Muscle layer of duodenum (tissue), 2 donors: ENCODE results near the gene IL17RA.
A peak's percentile ranks its signal among the peaks of the same experiment; 100 is the strongest.

Experiments
- H3K27ac ChIP-seq: one replicate; pipeline ENCODE4 v1.7.0; 2013; ENCODE audit warnings: mild to moderate bottlenecking, low read length
- H3K27me3 ChIP-seq: one replicate; pipeline ENCODE4 v1.7.0; 2013; ENCODE audit warnings: low read depth, mild to moderate bottlenecking, control low read depth, low read length
- H3K36me3 ChIP-seq, 2 donors: one replicate each; pipeline ENCODE4 v1.7.0; 2013; ENCODE audit warnings: low read length in 2 of 2, control low read depth in 1 of 2, mild to moderate bottlenecking in 1 of 2; ENCODE audit not compliant: insufficient read depth in 2 of 2, control insufficient read depth in 1 of 2
- H3K4me1 ChIP-seq, 2 donors: one replicate each; pipeline ENCODE4 v1.7.0; 2013; ENCODE audit warnings: low read length in 2 of 2, mild to moderate bottlenecking in 2 of 2, control low read depth in 1 of 2, moderate library complexity in 1 of 2; ENCODE audit not compliant: insufficient read depth in 2 of 2, control insufficient read depth in 1 of 2
- H3K4me3 ChIP-seq, 2 donors: one replicate each; pipeline ENCODE4 v1.7.0; 2013; ENCODE audit warnings: low read length in 2 of 2, low read depth in 1 of 2, mild to moderate bottlenecking in 1 of 2
- H3K9me3 ChIP-seq, 2 donors: one replicate each; pipeline ENCODE4 v1.7.0; 2013; ENCODE audit warnings: low read length in 2 of 2, control low read depth in 1 of 2, mild to moderate bottlenecking in 1 of 2; ENCODE audit not compliant: control insufficient read depth in 1 of 2
- donor health status: healthy.

IL17RA gene

DNA sequence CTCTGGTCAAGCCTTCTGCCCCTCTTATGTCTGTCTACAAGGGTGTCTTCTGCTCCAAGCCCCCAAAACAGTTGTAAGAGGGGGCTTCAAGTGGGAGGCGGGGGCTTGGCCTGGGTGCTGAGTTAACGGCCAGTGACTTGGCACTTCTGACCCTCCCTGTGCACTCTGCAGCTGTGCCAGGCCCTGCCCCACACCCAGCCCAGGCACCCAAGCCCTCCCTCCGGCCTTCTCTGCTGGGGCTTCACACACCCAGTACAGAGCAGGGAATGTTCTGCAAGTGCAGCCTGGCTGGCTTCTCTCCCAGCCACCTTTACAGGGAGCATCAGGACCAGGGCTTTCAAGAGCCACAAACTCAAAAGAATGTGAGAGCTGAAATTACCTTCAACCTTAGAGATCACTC is 32.6 kb downstream of the IL17RA start:
- Histone ChIP-seq H3K4me1 (peaks cover 0 to 15% of the 10 kb centered on the region in 2 donors), H3K27ac (no peak overlapping the region), H3K27me3 (peaks cover 10% of the 10 kb centered on the region), H3K4me3 (no peak overlapping the region), H3K36me3 (no peaks in the 10 kb centered on the region), H3K9me3 (no peaks in the 10 kb centered on the region)

DNA sequence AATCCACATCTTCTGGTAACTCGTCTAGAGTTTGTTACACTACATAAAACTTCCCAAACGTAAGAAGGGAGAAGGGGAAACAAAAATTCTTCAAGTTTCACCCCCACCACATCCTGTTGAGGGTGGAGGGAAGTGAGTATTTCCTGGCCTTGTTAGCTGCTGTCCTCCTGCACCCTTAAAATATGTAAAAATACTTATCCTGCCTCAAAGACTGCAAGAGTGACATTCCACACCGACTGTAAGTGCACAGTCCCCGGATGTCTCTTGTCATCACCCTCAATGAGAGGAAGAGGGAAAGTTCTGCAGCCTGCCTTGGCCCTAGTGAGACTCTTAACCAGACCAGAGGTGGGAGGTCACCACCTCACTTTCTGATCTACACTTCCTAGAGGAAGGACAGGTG is 33.1 kb downstream of the IL17RA start:
- no peaks in the 10 kb centered on the region for H3K9me3 ChIP-seq
- H3K27me3 ChIP-seq: peaks cover 12% of the 10 kb centered on the region
- H3K27ac ChIP-seq: no peak overlapping the region
- H3K36me3 ChIP-seq: no peaks in the 10 kb centered on the region
- no peak overlapping the region for H3K4me3 ChIP-seq
- peaks cover 0 to 15% of the 10 kb centered on the region in 2 donors for H3K4me1 ChIP-seq

DNA sequence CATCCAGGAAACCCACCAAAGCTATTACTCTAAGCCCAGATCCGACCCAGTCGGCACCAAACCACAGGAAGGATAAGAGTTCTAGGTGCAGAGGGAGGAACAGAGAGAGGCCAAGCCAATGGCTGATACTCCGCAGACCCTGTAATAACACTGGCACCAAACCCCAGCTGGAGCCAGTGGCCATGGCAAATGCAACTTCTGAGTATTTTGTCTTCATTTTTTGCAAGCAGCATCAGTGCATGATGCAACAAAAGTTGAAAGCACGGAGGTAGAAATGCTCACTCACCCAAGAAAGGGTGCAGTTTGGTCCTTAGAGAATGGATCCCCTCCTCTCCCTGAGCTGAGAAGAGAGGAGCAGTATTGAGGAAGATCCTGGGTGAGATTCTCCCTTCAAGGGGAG is 33.5 kb downstream of the IL17RA start:
- no peak overlapping the region for H3K27ac ChIP-seq
- peaks cover 12% of the 10 kb centered on the region for H3K27me3 ChIP-seq
- no peaks in the 10 kb centered on the region for H3K36me3 ChIP-seq
- no peaks in the 10 kb centered on the region for H3K9me3 ChIP-seq
- H3K4me3 ChIP-seq: no peak overlapping the region
- peaks cover 0 to 15% of the 10 kb centered on the region in 2 donors for H3K4me1 ChIP-seq

DNA sequence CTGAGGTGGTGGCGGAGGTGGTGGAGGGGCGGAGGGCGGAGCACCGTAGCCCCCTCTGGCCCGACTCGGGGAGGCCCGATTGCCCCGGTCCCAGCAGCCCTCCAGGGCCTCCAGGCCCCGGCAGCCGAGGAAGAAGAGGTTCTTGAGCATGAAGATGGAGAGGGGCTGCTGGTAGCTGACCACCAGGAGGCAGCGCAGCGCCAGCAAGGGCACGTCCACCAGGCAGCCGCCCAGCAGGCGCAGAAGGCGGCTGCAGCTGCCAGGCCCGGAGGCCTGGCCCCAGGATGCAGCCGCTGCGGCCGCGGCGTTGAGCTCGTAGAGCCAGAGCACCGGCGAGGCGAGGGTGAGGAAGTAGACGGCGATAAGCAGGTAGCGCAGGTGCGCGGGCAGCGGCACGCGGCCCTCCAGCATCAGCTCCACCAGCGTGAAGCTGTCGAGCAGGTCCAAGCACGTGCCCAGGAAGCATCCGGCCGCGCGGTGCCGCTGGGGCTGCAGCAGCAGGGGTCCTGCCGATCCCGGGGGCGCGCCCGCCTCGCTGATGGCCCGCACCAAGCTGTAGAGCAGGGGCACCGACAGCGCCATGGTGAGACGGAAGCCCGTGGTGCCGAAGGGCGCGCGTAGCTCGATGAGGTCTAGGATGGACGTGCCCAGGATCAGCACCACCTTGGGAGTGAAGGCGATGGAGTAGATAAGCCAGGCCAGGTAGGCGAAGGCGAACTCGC is 34.8 kb downstream of the IL17RA start:
- Histone ChIP-seq H3K27me3 (peaks cover 12% of the 10 kb centered on the region), H3K36me3 (no peaks in the 10 kb centered on the region), H3K4me1 (peaks cover 0 to 15% of the 10 kb centered on the region in 2 donors), H3K9me3 (no peaks in the 10 kb centered on the region), H3K4me3 (no peak overlapping the region), H3K27ac (no peak overlapping the region)

DNA sequence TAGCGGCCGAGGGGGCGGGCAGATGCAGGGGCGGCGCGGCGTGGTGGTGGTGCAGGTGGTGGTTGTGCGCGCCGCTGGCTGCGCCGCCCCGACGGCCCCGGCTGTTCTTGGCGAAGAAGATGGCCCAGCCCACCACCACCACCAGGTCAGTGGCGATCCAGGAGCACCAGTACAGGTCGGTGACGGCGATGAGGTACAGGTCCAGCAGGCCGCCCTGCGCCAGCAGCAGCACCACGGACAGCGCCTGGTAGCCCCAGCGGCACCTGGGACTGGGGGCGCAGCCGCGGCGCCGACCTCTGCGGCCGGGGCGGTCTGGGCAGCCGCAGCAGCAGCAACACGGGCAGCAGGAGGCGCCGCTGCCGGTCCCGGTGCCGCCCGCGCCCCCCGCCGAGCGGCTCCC is 35.5 kb downstream of the IL17RA start:
- Histone ChIP-seq H3K27me3 (peaks cover 12% of the 10 kb centered on the region), H3K4me3 (peak overlapping the region in 1 of 2 donors; percentile 69)

DNA sequence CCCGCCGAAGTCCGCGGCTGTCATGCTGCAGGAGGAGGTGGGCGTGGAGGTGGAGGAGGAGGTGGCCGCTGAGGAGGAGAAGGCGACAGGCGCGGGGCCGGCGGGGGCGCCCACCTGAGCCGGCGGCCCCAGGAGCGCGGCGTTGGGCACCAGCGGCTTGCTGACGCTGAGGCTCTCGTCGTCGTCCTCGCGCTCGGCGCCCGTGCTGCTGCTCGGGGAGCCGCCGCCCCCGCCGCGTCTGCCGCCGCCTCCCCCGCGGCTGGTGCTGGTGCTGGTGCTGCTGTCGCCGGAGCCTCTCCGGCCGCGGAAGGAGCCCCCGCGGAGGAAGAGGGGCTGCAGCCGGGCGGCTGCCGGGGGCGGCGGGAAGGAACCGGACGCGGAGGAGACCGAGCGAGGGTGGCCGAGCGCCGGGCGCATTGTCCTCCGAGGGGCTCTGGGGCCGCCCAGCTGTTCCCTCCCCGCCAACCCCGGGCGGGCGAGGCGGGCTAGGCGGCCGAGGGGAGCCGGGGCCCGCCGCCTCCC is 36.0 kb downstream of the IL17RA start:
- peak overlapping the region in 1 of 2 donors; percentile 69 for H3K4me3 ChIP-seq
- no peaks in the 10 kb centered on the region for H3K9me3 ChIP-seq
- no peak overlapping the region for H3K27ac ChIP-seq
- peaks cover 12% of the 10 kb centered on the region for H3K27me3 ChIP-seq
- no peaks in the 10 kb centered on the region for H3K36me3 ChIP-seq
- H3K4me1 ChIP-seq: peaks cover 0 to 15% of the 10 kb centered on the region in 2 donors

More for the DNA sequence above, 35.5 kb downstream of the IL17RA start:
- H3K9me3 ChIP-seq: no peaks in the 10 kb centered on the region
- peaks cover 0 to 15% of the 10 kb centered on the region in 2 donors for H3K4me1 ChIP-seq
- H3K36me3 ChIP-seq: no peaks in the 10 kb centered on the region
- H3K27ac ChIP-seq: no peak overlapping the region

DNA sequence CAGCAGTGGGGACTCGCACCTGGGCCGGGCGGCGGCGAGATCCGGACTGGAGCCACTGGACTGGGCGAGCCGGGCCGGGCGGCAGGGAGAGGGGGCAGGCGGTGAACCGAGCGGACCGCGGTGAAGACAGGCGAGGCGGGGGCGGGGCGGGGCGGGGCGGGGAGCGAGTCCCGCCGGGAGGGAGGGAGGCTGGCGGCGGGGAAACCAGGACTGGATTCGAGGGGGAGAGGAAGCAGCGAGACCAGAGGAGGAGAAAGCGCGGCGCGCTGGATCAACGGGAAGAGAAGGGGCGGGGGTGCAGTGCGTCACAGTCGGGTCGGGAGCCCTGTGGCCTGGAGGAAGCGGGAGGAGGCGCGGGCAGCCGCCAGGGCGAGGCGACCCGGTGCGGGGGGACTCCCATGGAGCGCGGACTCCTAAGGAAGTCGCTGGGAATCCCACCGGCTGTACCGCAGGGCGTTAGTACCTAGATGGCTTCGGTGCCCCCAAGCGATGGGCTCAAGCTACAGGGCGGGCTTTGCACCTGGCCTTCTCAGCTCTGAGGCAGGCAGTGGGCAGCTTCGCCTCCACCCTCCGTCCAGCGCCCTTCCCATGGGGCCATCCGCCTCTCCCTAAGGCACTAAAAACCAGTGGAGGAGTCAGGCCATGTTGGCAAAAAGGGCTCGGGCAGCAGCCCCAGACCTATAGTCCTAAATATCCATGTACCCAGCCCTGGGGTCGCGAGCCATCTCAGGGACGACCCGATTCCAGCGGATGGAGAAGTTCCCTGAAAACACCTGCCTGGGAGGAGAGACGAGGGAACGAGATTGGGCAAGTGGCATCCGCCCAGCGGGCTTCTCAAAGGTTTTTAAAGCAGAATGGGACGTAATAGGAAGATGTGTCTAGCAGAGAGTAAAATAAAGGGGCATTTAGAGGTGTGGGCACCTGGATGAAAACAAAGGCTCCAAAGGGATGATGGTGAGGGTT is 36.7 kb downstream of the IL17RA start, which contains the start of gene TMEM121B:
TMEM121B (minus strand) TSS at position 128 of the 963 bp plus-strand sequence. CDS start 233 bp downstream, outside the sequence.
- Histone ChIP-seq H3K4me3 (peak within 1 kb of the TSS; percentile 17 to 69), H3K4me1 (peaks cover 0 to 15% of the 10 kb centered on the region in 2 donors), H3K27me3 (peaks cover 12% of the 10 kb centered on the region), H3K9me3 (no peaks in the 10 kb centered on the region), H3K27ac (no peak within 1 kb of the TSS), H3K36me3 (no peaks in the 10 kb centered on the region)

DNA sequence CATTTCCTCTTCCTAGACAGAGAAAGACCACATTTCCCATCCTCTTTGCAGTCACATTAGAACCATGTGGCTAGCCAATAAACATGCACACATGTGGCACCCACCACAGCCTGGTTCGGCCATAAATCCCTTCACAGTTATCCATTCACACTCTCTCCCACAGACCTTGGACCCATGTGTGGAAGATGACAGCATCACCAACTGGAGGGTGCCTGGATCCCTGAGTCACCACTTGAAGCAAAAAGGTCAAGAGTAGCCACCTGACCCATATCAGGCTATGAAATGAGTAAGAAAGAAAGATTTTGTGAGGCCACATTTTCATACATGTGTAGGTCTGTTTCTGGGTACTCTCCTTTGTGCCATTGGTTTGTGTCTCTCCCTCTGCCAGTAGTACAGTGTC is 45.4 kb downstream of the IL17RA start:
- no peaks in the 10 kb centered on the region for H3K36me3 ChIP-seq
- no peak overlapping the region for H3K27ac ChIP-seq
- H3K4me1 ChIP-seq: no peaks in the 10 kb centered on the region
- no peaks in the 10 kb centered on the region for H3K9me3 ChIP-seq
- no peak overlapping the region for H3K4me3 ChIP-seq
- H3K27me3 ChIP-seq: no peaks in the 10 kb centered on the region

DNA sequence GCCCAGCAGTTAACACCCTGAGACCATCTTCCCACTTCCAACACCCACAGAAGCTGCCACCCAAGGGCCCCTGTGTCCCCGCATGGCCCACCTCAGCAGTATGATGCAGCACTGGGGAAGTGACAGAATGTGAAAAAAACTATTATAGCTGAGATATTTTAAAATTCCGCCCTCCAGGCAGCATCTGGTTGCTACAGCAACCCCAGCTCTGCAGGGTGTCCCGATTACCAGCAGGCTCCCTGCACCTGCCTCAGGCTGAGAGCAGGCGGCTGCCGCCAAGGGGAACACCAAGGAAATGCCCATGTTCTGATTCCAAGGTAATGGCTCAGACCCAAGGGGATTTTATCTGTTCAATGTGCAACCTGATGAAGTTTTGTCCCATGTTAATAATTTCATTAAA is 46.9 kb downstream of the IL17RA start:
- H3K9me3 ChIP-seq: no peaks in the 10 kb centered on the region
- no peaks in the 10 kb centered on the region for H3K4me1 ChIP-seq
- H3K27me3 ChIP-seq: no peaks in the 10 kb centered on the region
- no peaks in the 10 kb centered on the region for H3K36me3 ChIP-seq
- no peak overlapping the region for H3K4me3 ChIP-seq
- H3K27ac ChIP-seq: no peak overlapping the region

DNA sequence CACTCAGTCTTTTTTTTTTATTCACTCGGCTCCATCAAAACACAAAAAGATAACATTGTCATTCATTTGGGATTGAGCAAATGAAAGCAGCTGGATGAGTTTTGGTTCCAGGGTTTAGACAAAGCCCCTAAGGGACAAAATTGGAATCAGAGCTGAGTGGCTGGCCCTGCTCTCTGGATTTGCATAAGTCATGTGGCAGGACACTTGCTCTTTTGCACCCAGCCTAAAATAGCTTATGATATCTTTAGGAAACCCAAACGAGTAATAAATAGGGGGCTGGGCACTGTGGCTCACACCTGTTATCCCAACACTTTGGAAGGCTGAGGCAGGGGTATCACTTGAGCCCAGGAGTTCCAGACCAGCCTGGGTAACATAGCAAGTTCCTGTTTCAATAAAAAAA is 47.3 kb downstream of the IL17RA start:
- Histone ChIP-seq H3K27me3 (no peaks in the 10 kb centered on the region), H3K4me1 (no peaks in the 10 kb centered on the region), H3K9me3 (no peaks in the 10 kb centered on the region), H3K27ac (no peak overlapping the region), H3K4me3 (no peak overlapping the region), H3K36me3 (peaks cover 0 to 2% of the 10 kb centered on the region in 2 donors)

DNA sequence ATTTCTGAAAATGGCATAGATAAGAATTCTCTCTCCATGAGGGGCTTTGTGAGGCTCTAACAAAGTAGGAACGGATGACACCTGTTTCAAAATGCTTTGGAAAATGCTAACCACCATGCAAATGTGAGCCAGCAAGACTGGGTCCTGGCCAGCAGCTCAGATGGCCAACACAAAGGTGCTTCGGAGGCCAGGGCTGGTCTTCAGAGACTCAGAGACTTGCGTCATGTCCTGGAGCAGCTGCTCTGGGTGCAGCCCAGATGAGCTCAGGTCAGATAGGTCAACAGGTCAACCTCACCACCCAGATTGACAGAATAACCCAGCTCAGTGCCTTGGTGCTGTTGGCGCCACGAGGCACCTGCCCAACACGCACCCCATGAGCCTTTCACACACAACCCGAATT is 48.3 kb downstream of the IL17RA start:
- Histone ChIP-seq H3K36me3 (peaks cover 0 to 12% of the 10 kb centered on the region in 2 donors), H3K9me3 (no peaks in the 10 kb centered on the region), H3K4me1 (no peaks in the 10 kb centered on the region), H3K27me3 (no peaks in the 10 kb centered on the region), H3K27ac (no peak overlapping the region), H3K4me3 (no peak overlapping the region)
